Colon (tissue), 2 donors: ENCODE data around the gene PSMB11.

ENCODE experiments used
- FAIRE-seq: peaks from 2 replicates; lab custom pipeline; 2012; peaks lifted over from hg19 to GRCh38; lab: Jason Lieb, UNC
- donor health status: control.
- donor health status: control.

The PSMB11 gene

GRCh38 chr14:23089498-23090253, 47.7 kb downstream of the PSMB11 start:
- no peak for FAIRE-seq

GRCh38 chr14:23090254-23090636, 48.2 kb downstream of the PSMB11 start:
- no peak for FAIRE-seq

GRCh38 chr14:23091294-23092225, 49.5 kb downstream of the PSMB11 start:
- no peak for FAIRE-seq

- FAIRE-seq: no peak
Measured at GRCh38 chr14:23093104-23093503, 51.1 kb downstream of the PSMB11 start.

- FAIRE-seq: no peak
Measured at GRCh38 chr14:23093526-23093925, 51.5 kb downstream of the PSMB11 start.
